Cerebellar cortex (tissue), 1 donor: ENCODE results near the gene CDH24.
"Not testable (repeated sequence)": the region's sequence is repeated elsewhere in the genome, so short reads cannot be mapped to it uniquely, and the experiment has no call there.

Source experiments
- DNase-seq: peaks from one replicate; pipeline ENCODE4 v3.0.0-alpha.2; 2015; ENCODE audit warnings: low spot score

CDH24 gene

DNA sequence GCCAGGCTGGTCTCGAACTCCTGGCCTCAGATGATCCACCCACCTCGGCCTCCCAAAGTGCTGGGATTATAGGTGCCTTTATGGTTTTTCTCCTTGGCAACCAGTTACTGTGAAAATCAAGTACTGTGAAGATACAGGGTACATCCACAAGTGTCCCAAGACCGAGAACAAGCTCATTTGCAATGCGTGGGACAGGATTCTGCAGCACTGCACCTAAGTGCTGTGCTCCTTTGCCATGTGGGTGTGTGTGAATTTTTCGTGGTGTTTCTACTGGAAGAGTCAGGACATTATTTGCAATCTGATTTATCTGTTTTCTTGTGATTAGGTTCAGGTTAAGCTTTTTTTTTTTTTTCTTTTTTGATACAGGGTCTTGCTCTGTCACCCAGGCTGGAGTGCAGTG is 40.2 kb downstream of the CDH24 start:
- DNase-seq: no peak

DNA sequence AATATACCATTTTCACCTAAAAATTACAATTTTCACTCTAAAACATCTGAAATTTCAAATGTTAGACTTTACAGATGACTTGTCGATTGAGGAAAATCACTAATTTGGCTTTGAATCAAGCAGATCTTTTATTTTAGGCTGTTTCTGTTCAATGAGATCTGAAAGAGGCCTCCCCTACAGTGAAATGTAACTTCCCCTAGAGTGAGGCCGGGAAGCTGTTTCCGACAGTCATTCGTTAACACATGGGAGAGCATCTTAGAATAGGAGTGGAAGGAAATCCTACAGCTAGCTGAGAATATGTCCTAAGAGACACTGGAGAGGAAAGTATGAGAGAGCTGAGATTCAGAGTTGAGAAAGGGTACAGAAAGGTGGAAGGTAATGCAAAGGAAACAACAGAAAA is 41.7 kb downstream of the CDH24 start:
- no peak for DNase-seq

DNA sequence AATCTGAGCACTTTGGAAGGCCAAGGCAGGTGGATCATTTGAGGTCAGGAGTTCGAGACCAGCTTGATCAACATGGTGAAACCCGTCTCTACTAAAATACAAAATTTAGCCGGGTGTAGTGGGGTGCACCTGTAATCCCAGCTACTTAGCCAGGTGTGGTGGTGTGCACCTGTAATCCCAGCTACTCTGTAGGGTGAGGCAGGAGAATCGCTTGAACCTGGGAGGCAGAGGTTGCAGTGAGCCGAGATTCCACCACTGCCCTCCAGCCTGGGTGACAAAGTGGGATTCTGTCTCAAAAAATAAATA is 43.6 kb downstream of the CDH24 start:
- DNase-seq: not testable (repeated sequence)

DNA sequence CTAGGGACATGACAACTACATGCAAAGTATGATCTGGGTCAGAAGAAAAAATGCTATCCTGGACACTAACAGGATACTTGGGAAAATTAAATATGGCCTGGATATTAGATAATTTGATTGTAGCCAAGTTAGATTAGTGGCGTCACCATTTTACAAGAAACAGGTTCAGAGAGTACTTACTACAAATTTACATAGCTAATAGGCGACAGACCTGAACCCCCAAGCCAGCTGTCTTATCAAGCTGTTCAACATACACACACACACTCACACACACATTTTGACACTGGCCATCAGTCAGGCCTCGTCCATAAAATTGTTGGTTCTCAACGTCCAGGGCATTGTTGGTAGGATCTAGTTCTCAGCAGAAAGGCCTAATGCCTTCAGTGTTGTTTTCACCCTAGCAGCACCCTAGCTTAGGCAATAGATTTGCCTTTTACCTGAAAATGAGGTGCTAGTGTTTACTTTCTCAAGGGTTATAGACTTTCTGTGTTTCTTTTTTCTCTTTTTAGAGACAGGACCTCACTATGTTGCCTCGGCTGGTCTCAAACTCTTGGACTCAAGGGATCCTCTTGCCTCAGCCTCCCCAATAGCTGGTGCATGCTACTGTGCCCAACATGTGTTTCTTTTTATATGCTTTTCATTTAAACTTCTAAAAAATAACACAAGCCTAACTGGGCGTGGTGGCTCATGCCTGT is 44.1 kb downstream of the CDH24 start:
- no peak for DNase-seq

DNA sequence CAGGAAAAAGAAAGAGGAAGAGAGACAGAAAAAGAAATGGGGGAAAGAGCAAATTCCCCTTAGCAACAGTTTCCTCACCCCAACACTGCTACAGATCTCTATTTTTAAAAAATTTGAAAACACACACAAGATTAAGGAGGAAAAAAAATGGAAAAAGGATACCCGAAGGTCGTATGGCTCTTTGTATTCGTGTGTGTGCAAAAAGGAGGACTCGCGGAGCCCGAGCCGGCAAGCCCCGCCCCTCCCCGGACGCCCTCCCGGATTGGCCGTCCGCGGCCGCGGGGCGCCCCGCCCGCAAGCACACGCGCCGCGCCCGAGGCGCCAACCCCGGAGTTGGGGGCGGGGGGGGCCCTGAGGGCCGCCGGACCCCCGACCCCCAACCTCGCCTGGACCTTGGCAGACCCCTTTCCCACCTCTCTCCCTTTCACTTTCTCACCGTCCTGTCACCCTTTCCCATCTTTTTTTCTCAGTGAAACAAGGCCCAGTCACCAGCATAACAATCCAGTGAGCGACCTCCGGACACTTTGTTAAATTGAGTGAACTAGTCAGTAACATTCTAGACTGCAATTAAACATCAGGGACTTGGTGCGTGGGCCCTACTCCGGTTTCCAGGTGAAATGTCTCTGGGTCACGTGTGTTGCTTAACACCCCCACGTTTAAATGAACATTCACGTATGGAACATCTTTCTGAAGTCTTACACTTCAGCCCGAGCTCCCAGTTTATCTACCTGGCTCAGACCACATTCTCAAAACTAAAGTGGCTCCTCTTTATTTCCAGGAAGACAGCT is 47.2 kb downstream of the CDH24 start, which contains the start of gene C14orf93:
Gene C14orf93, minus strand, starts transcription at position 205 of the 788 bp plus-strand sequence. CDS start 11,120 bp downstream, outside the sequence.
- DNase-seq: peak; percentile 77

DNA sequence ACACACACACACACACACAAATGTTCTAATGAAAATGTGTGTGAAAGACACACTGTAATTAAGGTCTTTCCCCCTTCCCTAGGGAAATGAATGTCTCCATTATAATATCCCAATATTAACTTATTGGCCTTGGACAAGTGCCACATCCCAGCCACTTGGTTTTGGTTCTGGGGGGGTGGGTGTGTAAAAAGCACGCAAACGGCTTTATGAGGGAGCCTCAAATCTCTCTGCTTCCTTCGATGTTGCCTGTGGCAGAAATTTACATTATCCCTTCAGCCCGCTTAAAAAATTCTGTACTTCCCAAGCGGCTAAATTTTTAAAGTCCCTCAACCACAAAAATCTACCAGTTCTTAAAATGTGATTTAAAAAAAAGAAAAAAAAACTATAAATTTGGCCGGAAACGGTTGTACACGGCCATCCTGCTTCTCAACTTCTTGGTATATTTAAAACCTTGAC is 47.8 kb downstream of the CDH24 start:
- DNase-seq: no peak

DNA sequence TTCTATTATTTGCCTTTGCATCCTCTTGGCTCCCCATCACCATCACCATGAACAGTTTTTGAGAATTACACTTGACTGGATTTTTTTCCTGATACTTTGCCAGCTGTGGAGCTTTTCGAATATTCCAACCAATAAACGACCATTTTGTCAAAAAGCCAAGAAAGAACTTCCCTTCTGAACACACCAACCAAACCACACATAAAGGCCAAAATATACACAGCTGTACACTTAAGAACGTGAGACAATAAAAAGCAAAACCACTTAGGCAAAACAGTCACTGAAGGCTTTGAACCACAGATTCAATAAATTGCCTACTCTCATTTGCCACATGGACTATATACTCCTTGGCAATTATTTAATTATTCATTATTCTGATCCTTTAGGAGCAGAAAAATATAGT is 48.5 kb downstream of the CDH24 start:
- DNase-seq: no peak

DNA sequence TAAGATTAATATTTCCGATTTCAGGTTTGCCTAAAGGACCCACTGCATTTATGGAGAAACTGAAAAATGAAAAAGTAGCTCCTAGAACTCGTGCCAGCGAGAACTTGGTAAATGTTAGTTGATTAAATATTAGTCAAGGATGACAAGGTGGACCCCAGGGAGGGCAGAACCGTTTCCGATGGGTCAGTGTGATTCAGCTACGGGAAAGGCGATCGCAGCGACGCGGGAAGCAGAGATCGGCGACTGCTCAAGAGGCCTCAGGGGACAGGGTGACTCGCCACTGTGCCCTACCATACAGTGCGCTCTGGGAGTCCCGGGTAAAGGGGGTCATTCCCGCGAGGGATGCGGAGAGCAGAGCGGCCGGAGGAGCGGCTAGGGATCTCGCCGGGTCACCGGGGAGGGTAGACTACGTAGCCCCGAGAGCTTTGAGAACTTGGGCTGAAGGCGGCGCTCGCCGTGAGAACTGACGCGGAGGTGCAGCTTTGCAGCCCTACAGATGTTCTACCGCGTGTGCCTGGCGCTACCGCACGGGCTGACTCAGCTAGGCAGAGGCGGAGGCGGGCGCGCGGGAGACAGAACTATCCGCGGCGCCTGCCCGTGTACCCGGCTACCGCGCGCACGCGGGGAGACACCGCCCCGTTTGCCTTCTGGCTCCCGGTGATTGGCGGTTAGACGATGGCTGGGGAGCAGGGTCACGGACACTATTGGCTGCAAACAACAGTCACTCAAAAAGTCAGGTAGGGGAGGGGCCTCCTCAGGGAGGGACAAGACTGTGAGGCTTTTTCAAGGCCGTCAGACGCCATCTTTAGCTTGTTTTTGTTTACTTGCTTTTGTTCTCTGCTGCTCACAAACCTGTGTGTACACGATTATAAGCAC is 50.5 kb downstream of the CDH24 start:
- DNase-seq: peak; percentile 100

DNA sequence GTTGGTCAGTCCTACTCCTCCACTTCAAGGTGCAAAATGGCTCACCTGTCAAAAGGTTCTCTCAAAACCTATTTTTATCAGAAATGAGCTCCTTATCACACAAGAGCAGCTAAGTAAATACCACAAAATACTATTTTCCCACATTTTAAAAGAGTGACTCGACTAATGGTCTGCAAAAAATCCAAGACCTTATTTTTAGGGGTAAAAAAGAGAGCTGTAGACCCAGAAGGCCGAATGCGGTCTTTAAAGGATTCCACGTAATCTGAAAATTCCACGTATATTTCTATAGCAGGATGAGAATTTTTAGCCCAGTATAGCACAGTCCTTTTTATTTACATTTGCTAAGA is 51.2 kb downstream of the CDH24 start:
- no peak for DNase-seq

DNA sequence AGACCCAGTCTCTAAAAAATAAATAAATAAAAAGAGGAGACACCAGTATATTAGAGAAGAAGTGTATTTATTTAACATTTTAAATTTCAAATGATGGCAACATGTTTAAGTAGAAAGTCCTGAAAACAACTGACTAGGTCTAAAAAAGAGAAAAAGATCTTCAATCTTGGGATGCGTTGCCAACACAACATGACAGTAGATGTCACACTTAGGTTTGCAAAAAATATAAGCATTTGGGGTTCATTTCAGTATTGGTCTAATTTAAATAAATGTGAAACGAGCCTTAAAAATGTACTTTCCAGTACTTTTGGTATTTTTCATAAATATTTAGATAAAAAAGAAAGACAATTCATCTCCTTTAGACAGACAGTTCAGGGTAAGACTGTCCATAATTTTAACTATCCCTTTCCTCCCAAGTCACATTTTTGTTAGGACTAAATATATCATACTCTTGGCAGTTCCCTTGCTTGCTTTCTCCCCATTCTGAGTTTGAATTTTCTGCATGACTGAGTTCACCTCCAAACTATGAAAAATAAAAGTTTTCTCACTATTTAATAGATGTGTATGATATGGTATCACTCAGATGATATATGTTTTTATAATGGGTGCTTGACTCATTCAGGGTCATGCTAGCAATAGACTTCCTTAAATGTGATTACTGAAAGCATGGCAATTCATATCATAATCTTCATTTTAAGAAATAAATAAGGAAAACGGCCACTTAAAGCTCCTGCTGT is 51.7 kb downstream of the CDH24 start:
- no peak for DNase-seq

DNA sequence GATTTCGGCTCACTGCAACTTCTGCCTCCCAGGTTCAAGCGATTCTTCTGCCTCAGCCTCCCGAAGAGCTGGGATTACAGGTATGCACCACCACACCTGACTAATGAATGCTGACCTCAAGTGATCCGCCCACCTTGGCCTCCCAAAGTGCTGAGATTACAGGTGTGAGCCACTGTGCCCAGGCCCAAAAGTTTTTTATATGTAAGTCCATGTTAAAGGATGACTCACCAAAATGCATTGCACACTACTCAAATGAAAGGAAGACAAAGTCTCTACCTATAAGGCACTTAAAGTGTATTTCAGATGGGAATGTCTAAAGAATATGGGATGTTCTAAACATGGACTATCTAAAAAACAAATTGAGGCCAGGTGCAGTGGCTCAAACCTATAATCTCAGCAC is 53.0 kb downstream of the CDH24 start:
- not testable (repeated sequence) for DNase-seq

DNA sequence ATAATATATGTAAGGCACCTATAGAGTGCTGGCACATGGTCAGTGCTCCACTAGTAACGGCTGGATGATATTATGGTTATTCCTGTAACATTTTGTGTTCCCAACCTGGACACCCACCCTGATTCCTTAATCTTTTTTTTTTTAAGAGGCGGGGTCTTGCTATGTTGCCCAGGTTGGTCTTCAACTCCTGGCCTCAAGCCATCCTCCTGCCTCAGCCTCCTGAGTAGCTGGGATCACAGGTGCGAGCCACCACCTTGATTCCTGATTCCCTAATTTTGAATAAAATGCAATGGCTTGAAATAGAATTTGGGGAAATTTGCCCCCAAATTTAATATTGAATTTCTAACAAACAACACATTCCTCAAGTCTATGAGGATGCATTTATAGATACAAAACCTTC is 54.7 kb downstream of the CDH24 start:
- DNase-seq: no peak

DNA sequence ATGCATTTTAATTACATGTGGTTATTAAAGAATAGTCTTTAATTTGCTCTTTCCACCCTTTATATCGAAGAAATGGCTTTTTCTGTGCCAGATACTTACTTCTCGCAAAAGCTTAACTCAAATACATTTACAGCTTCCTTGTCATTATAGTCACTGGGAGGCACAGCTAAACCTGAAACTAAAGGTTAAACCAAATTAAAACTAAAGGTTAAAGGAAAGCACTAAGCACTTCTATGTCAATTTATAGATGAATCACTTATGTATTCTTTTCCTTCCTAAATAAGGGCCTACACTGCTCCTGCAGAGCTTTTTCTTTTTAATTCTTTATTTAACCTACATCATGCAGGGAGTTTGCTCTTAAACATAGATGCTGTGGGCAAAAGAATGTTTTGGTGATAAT is 56.5 kb downstream of the CDH24 start:
- no peak for DNase-seq

DNA sequence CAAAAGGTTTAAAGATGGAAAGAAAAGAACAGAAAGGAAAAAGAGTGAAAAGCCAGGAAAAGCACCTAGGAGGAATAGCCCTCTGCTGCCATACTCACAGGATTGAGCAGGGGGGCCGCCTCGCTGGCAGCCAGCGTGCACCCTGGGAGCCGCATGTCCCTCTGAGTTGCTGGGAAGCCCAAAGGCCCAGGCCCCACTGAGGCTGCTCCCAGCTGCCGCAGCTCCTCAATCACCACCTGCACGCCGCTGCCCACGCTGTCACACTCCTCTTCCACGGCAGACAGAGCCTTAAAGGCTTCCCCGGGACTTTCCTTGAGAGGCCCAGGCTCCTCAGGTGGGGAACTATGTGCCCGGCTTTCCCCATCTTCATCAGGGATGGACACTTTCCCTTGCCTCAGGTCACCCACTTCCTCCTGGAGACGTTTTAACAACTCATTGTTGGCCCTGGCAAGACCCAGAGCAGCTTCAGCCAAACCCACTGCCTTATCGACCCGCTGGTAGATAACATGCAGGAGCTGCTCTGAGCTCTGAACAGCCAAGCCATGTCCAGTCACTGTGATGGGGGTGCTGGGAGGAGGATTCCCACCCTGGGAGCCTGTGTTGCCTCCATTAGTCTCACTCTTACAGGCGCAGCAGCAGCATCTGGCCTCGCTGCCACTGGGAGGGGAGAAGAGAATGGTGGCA is 58.8 kb downstream of the CDH24 start:
- DNase-seq: no peak

DNA sequence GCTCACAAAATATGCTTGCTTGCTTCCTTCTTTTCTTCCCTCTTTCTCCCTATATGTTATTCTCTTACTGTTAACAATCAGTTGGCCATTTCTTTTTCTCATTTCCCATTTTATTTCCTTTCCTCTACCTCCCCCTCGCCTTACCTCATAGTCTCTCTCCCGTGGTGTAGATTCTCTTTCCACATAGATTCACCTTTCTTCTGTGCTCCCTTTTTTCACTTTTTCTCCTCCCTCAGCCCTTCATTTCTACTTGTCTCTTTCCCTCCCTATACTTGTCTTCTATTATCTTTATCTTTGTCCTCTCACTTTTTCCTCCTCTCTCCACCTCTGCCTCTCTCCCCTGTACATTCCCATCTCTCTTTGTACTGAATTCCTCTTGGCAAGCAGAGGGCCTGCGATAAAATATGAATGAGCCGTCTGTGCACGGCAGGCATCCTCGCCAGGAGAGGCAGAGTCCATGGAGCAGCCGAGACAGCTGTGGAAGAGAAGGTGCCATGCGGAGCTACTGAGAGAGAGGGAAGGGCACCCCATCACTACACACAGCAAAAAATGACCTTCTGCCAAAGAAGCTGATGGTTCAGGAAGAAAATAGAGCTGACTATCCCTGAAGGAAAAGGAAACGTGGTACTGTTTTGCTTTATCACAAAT is 59.5 kb downstream of the CDH24 start:
- DNase-seq: no peak
